ENCODE measurements around the gene SNX4. TPM values are rescaled to one million over a fixed set of nuclear protein-coding genes. Genes with fewer than 3 reads are reported as not detected.
"Not testable (repeated sequence)": the region's sequence is repeated elsewhere in the genome, so short reads cannot be mapped to it uniquely, and the experiment has no call there.

Gene SNX4
- total RNA-seq, 1 donor from 2014 or later: 36.5 TPM

DNA sequence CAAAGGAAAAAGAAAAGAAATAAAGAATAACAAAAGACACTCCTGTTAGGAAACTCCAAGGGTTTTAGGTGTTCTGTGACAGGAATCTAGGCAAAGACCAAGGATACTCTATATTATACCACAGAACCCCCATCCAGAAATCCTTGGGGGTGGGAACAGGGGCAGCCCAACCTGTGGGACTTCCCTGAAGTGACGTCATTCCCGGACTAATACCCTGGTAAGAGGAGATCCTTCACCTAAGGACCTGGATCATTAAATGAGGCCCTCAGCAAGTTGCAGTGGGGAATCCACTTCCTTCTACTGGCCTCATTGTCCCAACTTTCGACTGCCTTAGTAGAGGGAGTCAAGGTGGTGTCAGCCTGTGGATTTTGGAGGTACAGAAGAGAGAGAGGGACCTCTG lies 103.8 kb downstream of the SNX4 start:
- Mint-ChIP-seq H3K36me3 (no peaks in the 10 kb centered on the region), H3K9me3 (no peaks in the 10 kb centered on the region), H3K27me3 (peaks cover 10% of the 10 kb centered on the region), H3K4me1 (ENCODE audit: unreplicated experiment) (no peaks in the 10 kb centered on the region), H3K27ac (no peak overlapping the region), H3K4me3 (no peak overlapping the region)
- TF ChIP-seq, protein P1, sequence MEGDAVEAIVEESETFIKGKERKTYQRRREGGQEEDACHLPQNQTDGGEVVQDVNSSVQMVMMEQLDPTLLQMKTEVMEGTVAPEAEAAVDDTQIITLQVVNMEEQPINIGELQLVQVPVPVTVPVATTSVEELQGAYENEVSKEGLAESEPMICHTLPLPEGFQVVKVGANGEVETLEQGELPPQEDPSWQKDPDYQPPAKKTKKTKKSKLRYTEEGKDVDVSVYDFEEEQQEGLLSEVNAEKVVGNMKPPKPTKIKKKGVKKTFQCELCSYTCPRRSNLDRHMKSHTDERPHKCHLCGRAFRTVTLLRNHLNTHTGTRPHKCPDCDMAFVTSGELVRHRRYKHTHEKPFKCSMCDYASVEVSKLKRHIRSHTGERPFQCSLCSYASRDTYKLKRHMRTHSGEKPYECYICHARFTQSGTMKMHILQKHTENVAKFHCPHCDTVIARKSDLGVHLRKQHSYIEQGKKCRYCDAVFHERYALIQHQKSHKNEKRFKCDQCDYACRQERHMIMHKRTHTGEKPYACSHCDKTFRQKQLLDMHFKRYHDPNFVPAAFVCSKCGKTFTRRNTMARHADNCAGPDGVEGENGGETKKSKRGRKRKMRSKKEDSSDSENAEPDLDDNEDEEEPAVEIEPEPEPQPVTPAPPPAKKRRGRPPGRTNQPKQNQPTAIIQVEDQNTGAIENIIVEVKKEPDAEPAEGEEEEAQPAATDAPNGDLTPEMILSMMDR (conservative IDR thresholded peaks at IDR 0.05): no peak
- no peak for DNase-seq (ENCODE audit: extremely low spot score, unreplicated experiment)

DNA sequence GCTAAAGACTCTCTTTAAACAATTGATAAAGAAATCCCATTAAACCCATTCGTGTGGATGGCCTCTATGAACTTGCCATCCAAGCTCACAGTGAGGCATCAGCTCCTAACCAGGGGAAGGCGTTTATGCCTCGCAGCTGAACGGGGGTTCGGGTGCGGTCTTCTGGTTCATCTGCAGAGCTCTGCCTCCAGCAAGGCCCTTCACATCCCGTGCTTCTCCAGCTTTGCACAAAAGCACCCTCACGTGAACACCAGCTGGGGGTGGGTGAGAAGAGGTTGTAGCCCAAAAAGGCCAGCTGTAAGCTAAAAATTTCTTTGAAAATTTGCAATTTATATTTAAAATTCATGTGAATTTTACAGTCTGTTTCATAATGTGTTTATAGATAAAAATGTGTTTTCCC lies 105.3 kb downstream of the SNX4 start:
- no peak overlapping the region for H3K27ac Mint-ChIP-seq
- no peaks in the 10 kb centered on the region for H3K4me1 Mint-ChIP-seq (ENCODE audit: unreplicated experiment)
- H3K4me3 Mint-ChIP-seq: no peak overlapping the region
- peaks cover 20% of the 10 kb centered on the region for H3K27me3 Mint-ChIP-seq
- no peak for DNase-seq (ENCODE audit: extremely low spot score, unreplicated experiment)
- no peaks in the 10 kb centered on the region for H3K36me3 Mint-ChIP-seq
- TF ChIP-seq, protein P1 (conservative IDR thresholded peaks at IDR 0.05): no peak
- H3K9me3 Mint-ChIP-seq: no peaks in the 10 kb centered on the region

DNA sequence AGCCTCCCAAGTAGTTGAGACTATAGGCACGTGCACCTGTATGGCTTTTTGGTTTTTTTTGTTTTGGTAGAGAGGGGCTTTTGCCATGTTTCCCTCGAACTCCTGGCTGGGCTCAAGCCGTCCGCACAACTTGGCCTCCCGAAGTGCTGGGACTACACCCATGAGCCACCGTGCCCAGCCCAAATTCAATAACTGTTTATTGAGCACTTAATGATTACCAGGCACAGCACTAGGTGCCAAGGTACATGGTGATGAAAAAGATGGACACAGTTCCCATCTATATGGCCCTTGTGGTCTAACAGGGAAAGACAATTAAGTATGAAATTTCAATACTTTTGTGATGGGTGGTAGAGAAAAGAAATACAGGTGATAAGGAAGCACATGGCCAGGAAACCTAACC lies 109.1 kb downstream of the SNX4 start:
- Mint-ChIP-seq H3K9me3 (peaks cover 4% of the 10 kb centered on the region), H3K27me3 (peaks cover 23% of the 10 kb centered on the region), H3K36me3 (no peaks in the 10 kb centered on the region), H3K4me1 (ENCODE audit: unreplicated experiment) (no peaks in the 10 kb centered on the region), H3K27ac (no peak overlapping the region), H3K4me3 (no peak overlapping the region)
- DNase-seq (ENCODE audit: extremely low spot score, unreplicated experiment): no peak
- TF ChIP-seq, protein P1 (conservative IDR thresholded peaks at IDR 0.05): no peak

DNA sequence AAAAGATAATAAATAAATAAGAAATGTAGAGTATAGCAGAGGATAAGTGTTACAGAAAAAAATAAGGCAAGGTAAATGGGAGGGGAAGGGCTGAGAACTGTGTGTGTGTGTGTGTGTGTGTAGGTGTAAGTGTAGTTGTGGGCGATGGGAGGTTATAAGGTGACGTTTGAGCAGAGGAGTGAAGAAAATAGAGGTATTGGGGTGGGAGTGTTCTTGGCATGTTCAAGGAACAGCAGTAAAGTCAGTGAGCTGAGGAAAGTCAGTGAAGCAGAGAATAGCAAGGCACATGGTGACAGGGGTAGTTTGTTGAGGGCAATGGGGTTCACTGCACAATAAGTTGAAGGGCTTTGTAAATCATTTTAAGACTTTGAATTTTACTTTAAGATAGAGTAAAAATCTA lies 113.9 kb downstream of the SNX4 start:
- DNase-seq (ENCODE audit: extremely low spot score, unreplicated experiment): no peak
- TF ChIP-seq, protein P1 (conservative IDR thresholded peaks at IDR 0.05): no peak
- Mint-ChIP-seq H3K27me3 (peaks cover 12% of the 10 kb centered on the region), H3K4me3 (no peak overlapping the region), H3K9me3 (peaks cover 4% of the 10 kb centered on the region), H3K4me1 (ENCODE audit: unreplicated experiment) (no peaks in the 10 kb centered on the region), H3K36me3 (no peaks in the 10 kb centered on the region), H3K27ac (no peak overlapping the region)

DNA sequence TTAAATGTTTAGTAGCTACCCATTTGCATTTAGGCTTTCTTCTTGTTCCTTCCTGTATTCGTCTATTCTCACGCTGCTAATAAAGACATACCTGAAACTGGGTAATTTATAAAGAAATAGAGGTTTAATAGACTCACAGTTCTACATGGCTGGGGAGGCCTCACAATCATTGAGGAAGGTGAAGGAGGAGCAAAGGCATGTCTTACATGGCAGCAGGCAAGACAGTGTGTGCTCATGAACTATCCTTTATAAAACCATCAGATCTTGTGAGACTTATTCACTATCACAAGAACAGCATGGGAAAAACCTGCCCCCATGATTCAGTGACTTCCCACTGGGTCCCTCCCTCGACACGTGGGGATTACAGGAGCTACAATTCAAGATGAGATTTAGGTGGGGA lies 114.5 kb downstream of the SNX4 start:
- not testable (repeated sequence) for H3K9me3 Mint-ChIP-seq; H3K4me3 Mint-ChIP-seq; H3K36me3 Mint-ChIP-seq; H3K27me3 Mint-ChIP-seq; H3K4me1 Mint-ChIP-seq (ENCODE audit: unreplicated experiment); H3K27ac Mint-ChIP-seq; DNase-seq (ENCODE audit: extremely low spot score, unreplicated experiment)

DNA sequence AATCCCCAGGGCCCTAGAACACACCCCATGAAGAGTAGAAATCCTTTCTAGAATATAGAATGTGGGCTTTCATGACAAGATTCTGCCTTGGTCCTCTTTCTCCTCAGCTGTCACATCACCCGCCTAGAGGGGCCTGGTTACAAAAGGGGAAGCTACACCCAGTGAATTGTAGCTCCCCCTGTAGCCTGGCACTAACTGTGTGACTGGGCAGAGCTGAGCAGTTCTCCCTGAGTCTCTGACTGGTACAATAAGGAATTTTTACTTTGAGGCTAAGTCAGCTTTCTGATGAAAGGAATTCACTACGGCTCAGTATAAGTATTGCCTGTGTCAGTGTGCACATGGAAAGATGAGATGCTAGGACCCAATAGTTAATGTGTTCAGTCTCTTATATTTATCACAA lies 116.2 kb downstream of the SNX4 start:
- Mint-ChIP-seq H3K4me1 (ENCODE audit: unreplicated experiment) (no peaks in the 10 kb centered on the region), H3K36me3 (no peaks in the 10 kb centered on the region), H3K9me3 (peaks cover 4% of the 10 kb centered on the region), H3K27me3 (no peaks in the 10 kb centered on the region), H3K27ac (no peak overlapping the region), H3K4me3 (no peak overlapping the region)
- DNase-seq (ENCODE audit: extremely low spot score, unreplicated experiment): no peak
- TF ChIP-seq, protein P1 (conservative IDR thresholded peaks at IDR 0.05): no peak
